H1 (cell line): ENCODE results near the gene NCBP1. TPM values are rescaled to one million over a fixed set of nuclear protein-coding genes. Genes with fewer than 3 reads are reported as not detected.

ENCODE experiments used
- CTCF ChIA-PET: fragments of 300-600 bp; sonication (Branson Sonifier 250); formaldehyde crosslinking; loops from one replicate; lab custom pipeline; 2021; ENCODE audit not compliant: partially characterized antibody; lab: Charles Lee
- POLR2A ChIA-PET: fragments of 300-600 bp; sonication (Branson Sonifier 250); formaldehyde crosslinking; loops from one replicate; lab custom pipeline; 2021; ENCODE audit warnings: inconsistent platforms; ENCODE audit not compliant: partially characterized antibody; lab: Charles Lee
- DNase-seq, 2 experiments: peaks; one replicate each; pipeline versions ENCODE4 v3.0.0 to v3.0.0-alpha.2; 2010 to 2022; ENCODE audit warnings: low spot score in 2 of 2, low read depth in 1 of 2, mixed read lengths in 1 of 2
- FAIRE-seq: peaks from 2 replicates; lab custom pipeline; 2011; peaks lifted over from hg19 to GRCh38; lab: Jason Lieb, UNC
- H2AFZ ChIP-seq: 2 replicates; pipeline ENCODE4 v1.8.1; 2012; ENCODE audit warnings: low read length, inconsistent platforms
- H2AK5ac ChIP-seq: 2 replicates; pipeline ENCODE4 v1.6.1; 2013; ENCODE audit warnings: low read depth, low read length
- H2BK120ac ChIP-seq: replicated peaks from 2 replicates; pipeline ENCODE3; 2013; ENCODE audit warnings: low read depth, low read length, inconsistent platforms
- H2BK12ac ChIP-seq: 2 replicates; pipeline ENCODE4 v1.6.1; 2013; ENCODE audit warnings: low read depth, low read length
- H2BK15ac ChIP-seq: 2 replicates; pipeline ENCODE4 v1.6.1; 2013; ENCODE audit warnings: low read length
- H2BK20ac ChIP-seq: 2 replicates; pipeline ENCODE4 v1.6.1; 2013; ENCODE audit warnings: low read length
- H2BK5ac ChIP-seq: 2 replicates; pipeline ENCODE4 v1.6.1; 2013; ENCODE audit warnings: low read depth, low read length
- H3K14ac ChIP-seq: 2 replicates; pipeline ENCODE4 v1.6.1; 2013; ENCODE audit warnings: inconsistent platforms; ENCODE audit not compliant: insufficient read length
- H3K18ac ChIP-seq: 2 replicates; pipeline ENCODE4 v1.6.1; 2013; ENCODE audit warnings: low read length; ENCODE audit errors: extremely low read depth
- H3K23ac ChIP-seq: 2 replicates; pipeline ENCODE4 v1.6.1; 2013; ENCODE audit warnings: inconsistent platforms; ENCODE audit not compliant: insufficient read length
- H3K23me2 ChIP-seq: 2 replicates; pipeline ENCODE4 v1.6.1; 2013; ENCODE audit warnings: low read depth, low read length
- H3K27ac ChIP-seq: 2 replicates; pipeline ENCODE4 v1.6.1; 2011; ENCODE audit warnings: low read depth, low read length, inconsistent platforms
- H3K27me3 ChIP-seq, 4 experiments: replicated peaks in 1 of 4; 1 replicate in 1 of 4; 2 replicates in 3 of 4; pipeline versions ENCODE4 v1.6.1 to v1.8.1; 2011 to 2013; ENCODE audit warnings: low read length in 3 of 4, mild to moderate bottlenecking in 3 of 4, inconsistent platforms in 2 of 4, mixed read lengths in 2 of 4, moderate library complexity in 1 of 4; ENCODE audit not compliant: control insufficient read depth in 3 of 4, insufficient read depth in 3 of 4; ENCODE audit errors: extremely low read depth in 1 of 4
- H3K36me3 ChIP-seq, 4 experiments: 2 replicates each; pipeline versions ENCODE4 v1.6.1 to v1.8.1; 2011 to 2013; ENCODE audit warnings: mild to moderate bottlenecking in 4 of 4, low read length in 3 of 4, moderate library complexity in 2 of 4, control low read depth in 1 of 4, inconsistent platforms in 1 of 4; ENCODE audit not compliant: insufficient read depth in 4 of 4, control insufficient read depth in 2 of 4
- H3K4ac ChIP-seq: replicated peaks from 2 replicates; pipeline ENCODE3; 2013; ENCODE audit warnings: low read length, low read depth, mixed read lengths, inconsistent platforms; ENCODE audit not compliant: insufficient read length
- H3K4me1 ChIP-seq, 4 experiments: replicated peaks in 1 of 4; 1 replicate in 1 of 4; 2 replicates in 3 of 4; pipeline versions ENCODE4 v1.6.1 to v1.8.1; 2011 to 2013; ENCODE audit warnings: low read length in 3 of 4, inconsistent platforms in 2 of 4, mixed read lengths in 1 of 4; ENCODE audit not compliant: insufficient read depth in 4 of 4, control insufficient read depth in 3 of 4
- H3K4me2 ChIP-seq, 2 experiments: 2 replicates each; pipeline versions ENCODE4 v1.6.1 to v1.8.1; 2011 to 2013; ENCODE audit warnings: low read depth in 2 of 2, low read length in 2 of 2, control low read depth in 1 of 2, inconsistent platforms in 1 of 2, mild to moderate bottlenecking in 1 of 2; ENCODE audit not compliant: insufficient read depth in 1 of 2
- H3K4me3 ChIP-seq, 4 experiments: fragments of 200-600, 300-600 bp in 1 of 4; sonication (generic), shearing (Covaris generic), sonication (Bioruptor Twin) in 1 of 4; 2 replicates each; pipeline versions ENCODE4 v1.5.1 to v1.8.1; 2011 to 2016; ENCODE audit warnings: low read length in 4 of 4, low read depth in 3 of 4, control low read depth in 2 of 4, inconsistent platforms in 2 of 4, mild to moderate bottlenecking in 2 of 4, mixed read lengths in 1 of 4, moderate library complexity in 1 of 4; ENCODE audit not compliant: insufficient read depth in 2 of 4; ENCODE audit errors: extremely low read depth in 1 of 4
- H3K56ac ChIP-seq: replicated peaks from 2 replicates; pipeline ENCODE3; 2013; ENCODE audit warnings: low read depth, mild to moderate bottlenecking, mixed read lengths, low read length, inconsistent platforms; ENCODE audit not compliant: insufficient read length
- H3K79me1 ChIP-seq: 2 replicates; pipeline ENCODE4 v1.6.1; 2013; ENCODE audit warnings: low read depth, low read length, control low read depth
- H3K79me2 ChIP-seq, 2 experiments: 2 replicates each; pipeline versions ENCODE4 v1.6.1 to v1.8.1; 2012 to 2013; ENCODE audit warnings: low read length in 2 of 2, mild to moderate bottlenecking in 2 of 2, inconsistent platforms in 1 of 2; ENCODE audit not compliant: insufficient read depth in 2 of 2, control insufficient read depth in 1 of 2
- H3K9ac ChIP-seq, 4 experiments: replicated peaks in 1 of 4; 1 replicate in 1 of 4; 2 replicates in 3 of 4; pipeline versions ENCODE4 v1.6.1 to v1.8.1; 2011 to 2013; ENCODE audit warnings: low read depth in 3 of 4, low read length in 3 of 4, control low read depth in 2 of 4, mild to moderate bottlenecking in 2 of 4, moderate library complexity in 2 of 4, inconsistent platforms in 1 of 4; ENCODE audit errors: extremely low read depth in 1 of 4
- H3K9me3 ChIP-seq, 2 experiments: 2 replicates each; pipeline versions ENCODE4 v1.6.1 to v1.8.1; 2012 to 2013; ENCODE audit warnings: mild to moderate bottlenecking in 2 of 2, moderate library complexity in 2 of 2, control low read depth in 1 of 2, inconsistent platforms in 1 of 2, low read depth in 1 of 2, low read length in 1 of 2, mixed read lengths in 1 of 2; ENCODE audit not compliant: insufficient read depth in 2 of 2
- H4K20me1 ChIP-seq, 2 experiments: replicated peaks in 1 of 2; 2 replicates each; pipeline versions ENCODE3 to v1.8.1; 2011 to 2013; ENCODE audit warnings: inconsistent platforms in 2 of 2, low read length in 2 of 2, mild to moderate bottlenecking in 1 of 2; ENCODE audit not compliant: insufficient read depth in 2 of 2, control insufficient read depth in 1 of 2
- H4K5ac ChIP-seq: 2 replicates; pipeline ENCODE4 v1.6.1; 2013; ENCODE audit warnings: low read length, low read depth, mixed read lengths, inconsistent platforms; ENCODE audit not compliant: insufficient read length
- H4K8ac ChIP-seq: 2 replicates; pipeline ENCODE4 v1.8.0; 2013; ENCODE audit warnings: mild to moderate bottlenecking, moderate library complexity, low read length, inconsistent platforms; ENCODE audit not compliant: insufficient read depth; ENCODE audit errors: extremely low read depth
- H4K91ac ChIP-seq: replicated peaks from 2 replicates; pipeline ENCODE3; 2013; ENCODE audit warnings: low read length, mixed read lengths, inconsistent platforms; ENCODE audit not compliant: insufficient read length
- BACH1 ChIP-seq: IDR thresholded peaks from 2 replicates; pipeline ENCODE4 v1.6.1; 2012; ENCODE audit warnings: low read length, improper control_type of control experiment
- EZH2 ChIP-seq: fragments of 200-600 bp; sonication (generic); IDR thresholded peaks from 2 replicates; pipeline ENCODE4 v1.7.1; 2012; ENCODE audit warnings: low read depth, mild to moderate bottlenecking, moderate library complexity, low read length, inconsistent platforms; ENCODE audit not compliant: severe bottlenecking
- FOSL1 ChIP-seq: IDR thresholded peaks from 2 replicates; pipeline ENCODE4 v1.6.1; 2011; ENCODE audit warnings: mild to moderate bottlenecking, low read depth, low read length, moderate library complexity; ENCODE audit not compliant: insufficient read depth
- GTF2F1 ChIP-seq: IDR thresholded peaks from 2 replicates; pipeline ENCODE4 v1.6.1; 2012; ENCODE audit warnings: low read depth, low read length, improper control_type of control experiment, borderline replicate concordance
- HDAC6 ChIP-seq: IDR thresholded peaks from one replicate; pipeline ENCODE4 v1.7.1; 2012; ENCODE audit warnings: low read depth, mild to moderate bottlenecking, inconsistent platforms, low read length, moderate library complexity
- POLR2A ChIP-seq, 2 experiments: IDR thresholded peaks; 1 replicate in 1 of 2; 2 replicates in 1 of 2; pipeline ENCODE4 v1.6.1; 2011; ENCODE audit warnings: low read depth in 2 of 2, low read length in 2 of 2, mild to moderate bottlenecking in 2 of 2; ENCODE audit errors: control extremely low read depth in 1 of 2
- RBBP5 ChIP-seq: IDR thresholded peaks from 2 replicates; pipeline ENCODE4 v1.7.1; 2012; ENCODE audit warnings: low read depth, mild to moderate bottlenecking, inconsistent platforms, low read length, moderate library complexity, borderline replicate concordance
- SP1 ChIP-seq: IDR thresholded peaks from 2 replicates; pipeline ENCODE4 v1.6.1; 2011; ENCODE audit warnings: low read depth, low read length
- SP2 ChIP-seq: IDR thresholded peaks from 2 replicates; pipeline ENCODE4 v1.6.1; 2012; ENCODE audit warnings: mild to moderate bottlenecking, low read length, inconsistent platforms
- TAF1 ChIP-seq: IDR thresholded peaks from 2 replicates; pipeline ENCODE4 v1.6.1; 2011; ENCODE audit warnings: mild to moderate bottlenecking, low read depth, low read length
- TAF7 ChIP-seq: optimal IDR thresholded peaks from 2 replicates; pipeline ENCODE3; 2011; ENCODE audit warnings: low read depth, mild to moderate bottlenecking, inconsistent platforms, low read length, moderate library complexity, borderline replicate concordance
- TBP ChIP-seq: IDR thresholded peaks from 2 replicates; pipeline ENCODE4 v1.6.1; 2011; ENCODE audit warnings: low read depth, low read length, improper control_type of control experiment
- WGBS, 2 experiments: shearing (Covaris generic) in 1 of 2; methylation state at CpG; one replicate each; pipeline versions ENCODE4 v1.1.6 to v1.1.7; 2013 to 2015; ENCODE audit warnings: low lambda C conversion rate in 2 of 2, mixed read lengths in 2 of 2, inconsistent platforms in 1 of 2, low coverage in 1 of 2, missing lambda C conversion rate in 1 of 2; ENCODE audit not compliant: insufficient replicate concordance in 2 of 2, insufficient coverage in 1 of 2, insufficient read length in 1 of 2; ENCODE audit errors: extremely low coverage in 1 of 2, missing lambda C conversion rate in 1 of 2; 5-methylcytosine and 5-hydroxymethylcytosine counted together
- polyA plus RNA-seq, 7 experiments: library from polyadenylated mRNA; depleted of rRNA in 3 of 7; stranded (reverse) in 5 of 7; unstranded in 2 of 7; fragments of >200 nt in 5 of 7; fragments of 200-250 nt in 2 of 7; gene quantifications; 1 replicate in 5 of 7; 2 replicates in 1 of 7; 4 replicates in 1 of 7; pipeline versions ENCODE4 v1.2.1 to v1.2.3, GENCODE V29; 2011 to 2013; ENCODE audit warnings: missing spikeins in 2 of 7, mixed read lengths in 2 of 7
- total RNA-seq: library from RNA; stranded (reverse); fragmentation: NEBNext Ultra II Directional; extraction: Animal tissue kit (Norgen Biotek cat#: 25700); gene quantifications from 2 replicates; pipeline ENCODE4 v1.2.1, GENCODE V29; 2021
- TF ChIP-seq, protein P1 (sequence below): IDR thresholded peaks from 2 replicates; pipeline ENCODE4 v1.6.1; 2012; ENCODE audit warnings: low read length, inconsistent platforms

Gene NCBP1
- total and polyA plus RNA-seq, 2 of the 8 experiments (the other 6 are each of a cell fraction or from before 2014, with no cell fraction given): 14.7 to 54.0 TPM

DNA sequence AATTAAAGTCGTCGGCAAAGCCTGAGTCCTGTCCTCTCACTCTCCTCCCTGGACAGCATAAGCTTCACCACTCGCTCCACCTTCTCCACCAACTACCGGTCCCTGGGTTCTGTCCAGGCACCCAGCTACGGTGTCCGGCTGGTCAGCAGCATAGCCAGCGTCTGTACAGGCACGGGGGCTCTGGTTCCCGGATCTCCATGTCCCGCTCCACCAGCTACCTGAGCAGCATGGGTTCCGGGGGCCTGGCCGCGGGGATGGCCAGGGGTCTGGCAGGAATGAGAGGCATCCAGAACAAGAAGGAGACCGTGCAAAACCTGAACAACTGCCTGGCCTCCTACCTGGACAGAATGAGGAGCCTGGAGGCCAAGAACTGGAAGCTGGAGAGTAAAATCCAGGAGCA is 65.2 kb downstream of the NCBP1 start:
- Histone ChIP-seq H3K27ac (no peak overlapping the region), H3K9ac (no peak overlapping the region), H2BK12ac (no peak overlapping the region), H3K79me2 (no peaks in the 10 kb centered on the region), H3K56ac (no peak overlapping the region), H2BK15ac (no peak overlapping the region), H2BK5ac (no peak overlapping the region), H2AFZ (no peak overlapping the region), H4K5ac (no peak overlapping the region), H3K4me2 (no peak overlapping the region), H2AK5ac (no peak overlapping the region), H3K9me3 (no peaks in the 10 kb centered on the region), H3K23me2 (peaks cover 9% of the 10 kb centered on the region; the same call in 1 of the 2 replicates), H4K20me1 (peaks cover 0 to 2% of the 10 kb centered on the region in 2 experiments), H2BK20ac (no peak overlapping the region), H4K91ac (no peak overlapping the region), H3K4me3 (no peak overlapping the region), H4K8ac (no peak overlapping the region), H3K18ac (no peak overlapping the region), H2BK120ac (no peak overlapping the region), H3K27me3 (peaks cover 0 to 15% (median 11%) of the 10 kb centered on the region in 4 experiments; a peak in 6 of 7 replicates), H3K79me1 (no peaks in the 10 kb centered on the region), H3K4ac (no peak overlapping the region), H3K14ac (no peak overlapping the region), H3K36me3 (no peaks in the 10 kb centered on the region), H3K23ac (no peak overlapping the region), H3K4me1 (peaks cover 0 to 4% (median 1%) of the 10 kb centered on the region in 4 experiments; a peak in 2 of 7 replicates)
- ChIA-PET CTCF (interaction anchor here (1.6 to 3.5 kb wide), 3 partner anchors 38 to 202 kb away, joined by 3 to 17 read pairs (median 10); no protein-coding TSS in a partner anchor), POLR2A (interaction anchor here (0.7 to 1.0 kb wide), 3 partner anchors 19 to 175 kb away, joined by 3 read pairs; partner anchors contain the start of genes NCBP1 and TSTD2)
- WGBS, 2 experiments: 89% methylated on average over 12 of the region's 14 CpGs; no CpG with 5 or more reads in 1 of the 2 experiments
- FAIRE-seq: no peak
- no peak for DNase-seq
- TF ChIP-seq RBBP5 (no peak), EZH2 (no peak), HDAC6 (no peak), BACH1 (no peak), GTF2F1 (no peak), TBP (no peak), SP1 (no peak), SP2 (no peak), POLR2A (IDR thresholded peaks at IDR 0.05; ENCODE audit: control extremely low read depth in 1 of 2, low read depth in 2 of 2, low read length in 2 of 2) (no peak), FOSL1 (no peak), TAF7 (no peak), TAF1 (no peak)
- TF ChIP-seq, protein P1, sequence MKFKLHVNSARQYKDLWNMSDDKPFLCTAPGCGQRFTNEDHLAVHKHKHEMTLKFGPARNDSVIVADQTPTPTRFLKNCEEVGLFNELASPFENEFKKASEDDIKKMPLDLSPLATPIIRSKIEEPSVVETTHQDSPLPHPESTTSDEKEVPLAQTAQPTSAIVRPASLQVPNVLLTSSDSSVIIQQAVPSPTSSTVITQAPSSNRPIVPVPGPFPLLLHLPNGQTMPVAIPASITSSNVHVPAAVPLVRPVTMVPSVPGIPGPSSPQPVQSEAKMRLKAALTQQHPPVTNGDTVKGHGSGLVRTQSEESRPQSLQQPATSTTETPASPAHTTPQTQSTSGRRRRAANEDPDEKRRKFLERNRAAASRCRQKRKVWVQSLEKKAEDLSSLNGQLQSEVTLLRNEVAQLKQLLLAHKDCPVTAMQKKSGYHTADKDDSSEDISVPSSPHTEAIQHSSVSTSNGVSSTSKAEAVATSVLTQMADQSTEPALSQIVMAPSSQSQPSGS: no peak
